Stomach (tissue), 4 donors: Measurements from ENCODE around the gene TFF3.

Source experiments
- EP300 ChIP-seq: sonication (generic); formaldehyde crosslinking; IDR thresholded peaks from one replicate; pipeline ENCODE4 v1.6.1; 2017; ENCODE audit warnings: antibody characterized with exemption
- POLR2A ChIP-seq, 4 donors: fragments of 450-650 bp; IDR thresholded peaks; one replicate each; pipeline ENCODE4 v1.6.1; 2016; ENCODE audit warnings: antibody characterized with exemption in 4 of 4, control low read depth in 2 of 4, mild to moderate bottlenecking in 1 of 4, moderate library complexity in 1 of 4
- TF ChIP-seq, protein P1 (sequence below), 7 experiments: fragments of 450-650 bp in 4 of 7; fragments of 200-600 bp in 3 of 7; sonication (generic) in 3 of 7; IDR thresholded peaks; one replicate each; pipeline ENCODE4 v1.5.1; 2016 to 2019; ENCODE audit warnings: antibody characterized with exemption in 7 of 7, control low read depth in 2 of 7, mild to moderate bottlenecking in 1 of 7

DNA sequence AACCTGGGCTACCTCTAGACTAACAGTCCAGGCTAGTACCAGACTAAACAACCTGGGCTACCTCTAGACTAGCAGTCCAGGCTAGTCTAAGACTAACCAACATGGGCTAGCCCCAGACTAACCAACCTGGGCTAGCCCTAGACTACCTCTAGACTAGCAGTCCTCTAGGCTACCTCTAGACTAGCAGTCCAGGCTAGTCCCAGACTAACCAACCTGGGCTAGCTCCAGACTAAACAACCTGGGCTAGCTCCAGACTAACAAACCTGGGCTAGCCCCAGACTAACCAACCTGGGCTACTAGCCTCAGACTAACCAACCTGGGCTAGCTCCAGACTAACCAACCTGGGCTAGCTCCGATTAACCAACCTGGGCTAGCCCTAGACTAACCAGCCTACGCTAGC lies 33.6 kb upstream of the TFF3 start:
- TF ChIP-seq, protein P1, sequence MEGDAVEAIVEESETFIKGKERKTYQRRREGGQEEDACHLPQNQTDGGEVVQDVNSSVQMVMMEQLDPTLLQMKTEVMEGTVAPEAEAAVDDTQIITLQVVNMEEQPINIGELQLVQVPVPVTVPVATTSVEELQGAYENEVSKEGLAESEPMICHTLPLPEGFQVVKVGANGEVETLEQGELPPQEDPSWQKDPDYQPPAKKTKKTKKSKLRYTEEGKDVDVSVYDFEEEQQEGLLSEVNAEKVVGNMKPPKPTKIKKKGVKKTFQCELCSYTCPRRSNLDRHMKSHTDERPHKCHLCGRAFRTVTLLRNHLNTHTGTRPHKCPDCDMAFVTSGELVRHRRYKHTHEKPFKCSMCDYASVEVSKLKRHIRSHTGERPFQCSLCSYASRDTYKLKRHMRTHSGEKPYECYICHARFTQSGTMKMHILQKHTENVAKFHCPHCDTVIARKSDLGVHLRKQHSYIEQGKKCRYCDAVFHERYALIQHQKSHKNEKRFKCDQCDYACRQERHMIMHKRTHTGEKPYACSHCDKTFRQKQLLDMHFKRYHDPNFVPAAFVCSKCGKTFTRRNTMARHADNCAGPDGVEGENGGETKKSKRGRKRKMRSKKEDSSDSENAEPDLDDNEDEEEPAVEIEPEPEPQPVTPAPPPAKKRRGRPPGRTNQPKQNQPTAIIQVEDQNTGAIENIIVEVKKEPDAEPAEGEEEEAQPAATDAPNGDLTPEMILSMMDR (IDR thresholded peaks at IDR 0.05), result no peak
- no peak for TF ChIP-seq POLR2A (IDR thresholded peaks at IDR 0.05)
- TF ChIP-seq EP300, result no peak
